ENCODE data around the gene TNN.
"Not testable (repeated sequence)": the region's sequence is repeated elsewhere in the genome, so short reads cannot be mapped to it uniquely, and the experiment has no call there.

Gene TNN

GRCh38 chr1:175067362-175068106 is at the start of gene TNN:
Gene TNN (plus strand): TSS chr1:175067833. CDS start chr1:175077419, 9,586 bp downstream.
- DNase-seq (ENCODE audit: low read depth in 2 of 2): no peak

GRCh38 chr1:175019524-175019923 is 48.1 kb upstream of the TNN start:
- no peak for DNase-seq (ENCODE audit: low read depth in 2 of 2)

- peak; percentile 96 to 97 for DNase-seq (ENCODE audit: low read depth in 2 of 2)
Measured at GRCh38 chr1:175023043-175023921, 44.4 kb upstream of the TNN start, which contains the start of gene MRPS14. Gene MRPS14 (minus strand): TSS chr1:175023425. CDS start chr1:175023408, 17 bp downstream.

GRCh38 chr1:175023922-175024242 is 43.8 kb upstream of the TNN start:
- DNase-seq (ENCODE audit: low read depth in 2 of 2): not testable (repeated sequence)

GRCh38 chr1:175024773-175025172 is 42.9 kb upstream of the TNN start:
- no peak for DNase-seq (ENCODE audit: low read depth in 2 of 2)

GRCh38 chr1:175033953-175034352 is 33.7 kb upstream of the TNN start:
- DNase-seq (ENCODE audit: low read depth in 2 of 2): no peak

GRCh38 chr1:175034775-175035174 is 32.9 kb upstream of the TNN start:
- DNase-seq (ENCODE audit: low read depth in 2 of 2): no peak

- DNase-seq (ENCODE audit: low read depth in 2 of 2): no peak
Measured at GRCh38 chr1:175035865-175036264, 31.8 kb upstream of the TNN start.

- DNase-seq (ENCODE audit: low read depth in 2 of 2): no peak
Measured at GRCh38 chr1:175036476-175036875, 31.2 kb upstream of the TNN start.

GRCh38 chr1:175037416-175037815 is 30.2 kb upstream of the TNN start:
- no peak for DNase-seq (ENCODE audit: low read depth in 2 of 2)

- DNase-seq (ENCODE audit: low read depth in 2 of 2): no peak
Measured at GRCh38 chr1:175040324-175040879, 27.2 kb upstream of the TNN start.

GRCh38 chr1:175042650-175043049 is 25.0 kb upstream of the TNN start:
- DNase-seq (ENCODE audit: low read depth in 2 of 2): no peak

GRCh38 chr1:175043824-175044223 is 23.8 kb upstream of the TNN start:
- no peak for DNase-seq (ENCODE audit: low read depth in 2 of 2)

GRCh38 chr1:175044591-175044990 is 23.0 kb upstream of the TNN start:
- DNase-seq (ENCODE audit: low read depth in 2 of 2): not testable (repeated sequence)

- no peak for DNase-seq (ENCODE audit: low read depth in 2 of 2)
Measured at GRCh38 chr1:175045097-175045496, 22.5 kb upstream of the TNN start.

GRCh38 chr1:175045519-175045918 is 22.1 kb upstream of the TNN start:
- DNase-seq (ENCODE audit: low read depth in 2 of 2): no peak

GRCh38 chr1:175050992-175051391 is 16.6 kb upstream of the TNN start:
- no peak for DNase-seq (ENCODE audit: low read depth in 2 of 2)

- no peak for DNase-seq (ENCODE audit: low read depth in 2 of 2)
Measured at GRCh38 chr1:175054736-175055135, 12.9 kb upstream of the TNN start.

- DNase-seq (ENCODE audit: low read depth in 2 of 2): no peak
Measured at GRCh38 chr1:175062339-175062738, 5.3 kb upstream of the TNN start.

GRCh38 chr1:175062858-175063257 is 4.8 kb upstream of the TNN start:
- DNase-seq (ENCODE audit: low read depth in 2 of 2): no peak

- no peak for DNase-seq (ENCODE audit: low read depth in 2 of 2)
Measured at GRCh38 chr1:175070818-175071217, 3.2 kb downstream of the TNN start.

GRCh38 chr1:175071276-175071943 is 3.8 kb downstream of the TNN start:
- DNase-seq (ENCODE audit: low read depth in 2 of 2): no peak
